Endothelial cell of umbilical vein (primary cell): ENCODE data around the gene C1QTNF8. TPM values are rescaled to one million over a fixed set of nuclear protein-coding genes. Genes with fewer than 3 reads are reported as not detected.

ENCODE experiments used
- BruUV-seq: library from RNA; stranded (reverse); fragments of 400-500 nt; replicated peaks from 2 replicates; lab custom pipeline; 2021; lab: Mats Ljungman, UMichigan
- CTCF ChIA-PET: fragments of 300-600, 350-600 bp; sonication (Branson Sonifier 250); formaldehyde crosslinking; loops from one replicate; lab custom pipeline; 2021; ENCODE audit warnings: antibody characterized with exemption, inconsistent platforms; lab: Charles Lee
- POLR2A ChIA-PET: fragments of 300-600, 350-600 bp; sonication (Branson Sonifier 250); formaldehyde crosslinking; loops from one replicate; lab custom pipeline; 2021; ENCODE audit warnings: antibody characterized with exemption, inconsistent platforms; lab: Charles Lee
- DNase-seq: peaks from one replicate; pipeline ENCODE4 v3.0.0-alpha.2; 2011; ENCODE audit warnings: low read depth, low spot score
- FAIRE-seq: peaks from 2 replicates; lab custom pipeline; 2011; peaks lifted over from hg19 to GRCh38; lab: Jason Lieb, UNC
- H2AFZ ChIP-seq: 2 replicates; pipeline ENCODE4 v1.6.0; 2012; ENCODE audit warnings: low read depth, low read length, control low read depth, inconsistent platforms
- H3K27ac ChIP-seq: 2 replicates; pipeline ENCODE4 v1.5.1; 2011; ENCODE audit warnings: low read depth, mild to moderate bottlenecking, control low read depth, low read length, moderate library complexity; ENCODE audit not compliant: insufficient read depth
- H3K27me3 ChIP-seq, 2 experiments: 2 replicates each; pipeline versions ENCODE4 v1.6.0 to v1.6.1; 2011; ENCODE audit warnings: low read length in 2 of 2, mixed read lengths in 1 of 2; ENCODE audit not compliant: control insufficient read depth in 2 of 2, insufficient read depth in 2 of 2
- H3K36me3 ChIP-seq, 2 experiments: 2 replicates in 1 of 2; 3 replicates in 1 of 2; pipeline ENCODE4 v1.5.1; 2011; ENCODE audit warnings: low read length in 2 of 2, mild to moderate bottlenecking in 1 of 2, moderate library complexity in 1 of 2; ENCODE audit not compliant: control insufficient read depth in 2 of 2, insufficient read depth in 2 of 2; ENCODE audit errors: extremely low read depth in 1 of 2
- H3K4me1 ChIP-seq: 3 replicates; pipeline ENCODE4 v1.5.1; 2011; ENCODE audit warnings: mild to moderate bottlenecking, low read length; ENCODE audit not compliant: control insufficient read depth, insufficient read depth; ENCODE audit errors: extremely low read depth
- H3K4me2 ChIP-seq: 2 replicates; pipeline ENCODE4 v1.6.1; 2011; ENCODE audit warnings: low read length, control low read depth, mixed read lengths; ENCODE audit not compliant: insufficient read depth
- H3K4me3 ChIP-seq, 3 experiments: fragments of 200-600 bp in 1 of 3; sonication (generic), shearing (Covaris generic) in 1 of 3; replicated peaks in 1 of 3; 2 replicates each; pipeline ENCODE4 v1.5.1; 2011 to 2016; ENCODE audit warnings: control low read depth in 3 of 3, low read length in 3 of 3, mild to moderate bottlenecking in 2 of 3, inconsistent platforms in 1 of 3, low read depth in 1 of 3, moderate library complexity in 1 of 3; ENCODE audit not compliant: insufficient read depth in 1 of 3
- H3K79me2 ChIP-seq: 2 replicates; pipeline ENCODE4 v1.6.0; 2012; ENCODE audit warnings: low read length, inconsistent platforms; ENCODE audit not compliant: control insufficient read depth, insufficient read depth
- H3K9ac ChIP-seq: replicated peaks from 2 replicates; pipeline ENCODE3; 2011; ENCODE audit warnings: low read length, control low read depth; ENCODE audit not compliant: insufficient read depth; ENCODE audit errors: extremely low read depth
- H3K9me1 ChIP-seq: replicated peaks from 3 replicates; pipeline ENCODE4 v1.6.0; 2011; ENCODE audit warnings: mild to moderate bottlenecking, low read length; ENCODE audit not compliant: control insufficient read depth, insufficient read depth; ENCODE audit errors: extremely low read depth
- H3K9me3 ChIP-seq: replicated peaks from 2 replicates; pipeline ENCODE4 v1.5.1; 2012; ENCODE audit warnings: low read length, inconsistent platforms; ENCODE audit not compliant: control insufficient read depth, insufficient read depth
- H4K20me1 ChIP-seq: replicated peaks from 2 replicates; pipeline ENCODE3; 2011; ENCODE audit warnings: mild to moderate bottlenecking, low read length; ENCODE audit not compliant: control insufficient read depth, insufficient read depth; ENCODE audit errors: extremely low read depth
- EZH2 ChIP-seq: IDR thresholded peaks from 2 replicates; pipeline ENCODE4 v1.6.1; 2012; ENCODE audit warnings: borderline replicate concordance, low read depth, mild to moderate bottlenecking, moderate library complexity, low read length, inconsistent platforms; ENCODE audit not compliant: severe bottlenecking
- FOS ChIP-seq: IDR thresholded peaks from 2 replicates; pipeline ENCODE4 v1.6.1; 2011; ENCODE audit warnings: mild to moderate bottlenecking, low read length, moderate library complexity, borderline replicate concordance; ENCODE audit not compliant: insufficient read depth
- GATA2 ChIP-seq: IDR thresholded peaks from 2 replicates; pipeline ENCODE4 v1.7.0; 2011; ENCODE audit warnings: low read depth, mild to moderate bottlenecking, moderate library complexity, mixed read lengths, low read length; ENCODE audit not compliant: insufficient read length, insufficient read depth
- JUN ChIP-seq: IDR thresholded peaks from 2 replicates; pipeline ENCODE4 v1.6.1; 2011; ENCODE audit warnings: borderline replicate concordance, low read depth; ENCODE audit not compliant: insufficient read length, insufficient read depth
- MYC ChIP-seq: IDR thresholded peaks from one replicate; pipeline ENCODE4 v1.6.1; 2011; ENCODE audit warnings: mild to moderate bottlenecking, low read depth, low read length
- POLR2A ChIP-seq: IDR thresholded peaks from 2 replicates; pipeline ENCODE4 v1.6.1; 2012; ENCODE audit warnings: low read depth, mild to moderate bottlenecking, control low read depth, low read length
- POLR2AphosphoS5 ChIP-seq: IDR thresholded peaks from 2 replicates; pipeline ENCODE4 v1.6.1; 2012; ENCODE audit warnings: low read depth, mild to moderate bottlenecking, control low read depth, low read length, moderate library complexity; ENCODE audit not compliant: insufficient read depth
- dilution Hi-C: fragments of 300-500 bp; cut with MboI; formaldehyde crosslinking; loops from one replicate; pipeline ENCODE4 v1.15.0; 2019; ENCODE audit warnings: low sequenced_read_pairs; ENCODE audit not compliant: extremely low pct_ligation_motif_present
- intact Hi-C: fragments of 100-400 bp; cut with micrococcal nuclease; formaldehyde crosslinking; loops from one replicate; pipeline ENCODE4 v1.10.0; 2022
- polyA plus RNA-seq, 4 experiments: library from polyadenylated mRNA; depleted of rRNA in 3 of 4; stranded (reverse) in 3 of 4; unstranded in 1 of 4; fragments of >200 nt; gene quantifications; 2 replicates each; pipeline versions ENCODE4 v1.2.1 to v1.2.3, GENCODE V29; 2011 to 2012; ENCODE audit warnings: missing spikeins in 1 of 4
- total RNA-seq: library from RNA; stranded (reverse); gene quantifications from 2 replicates; pipeline ENCODE4 v1.2.3, GENCODE V29; 2021
- TF ChIP-seq, protein P1 (sequence below): IDR thresholded peaks from 2 replicates; pipeline ENCODE4 v1.6.1; 2011; ENCODE audit not compliant: insufficient read depth, insufficient read length
- TF ChIP-seq, protein P2 (sequence below), 2 donors: IDR thresholded peaks; 1 replicate in 1 of 2; 2 replicates in 1 of 2; pipeline ENCODE4 v1.5.1; 2011; ENCODE audit warnings: low read length in 2 of 2, mild to moderate bottlenecking in 2 of 2, moderate library complexity in 2 of 2, control low read depth in 1 of 2, inconsistent platforms in 1 of 2, low read depth in 1 of 2; ENCODE audit not compliant: insufficient read depth in 1 of 2; ENCODE audit errors: extremely low read depth in 1 of 2

The C1QTNF8 gene
- total and polyA plus RNA-seq, 2 donors (not counting 3 experiments of a cell fraction or from before 2014, with no cell fraction given): not detected

DNA sequence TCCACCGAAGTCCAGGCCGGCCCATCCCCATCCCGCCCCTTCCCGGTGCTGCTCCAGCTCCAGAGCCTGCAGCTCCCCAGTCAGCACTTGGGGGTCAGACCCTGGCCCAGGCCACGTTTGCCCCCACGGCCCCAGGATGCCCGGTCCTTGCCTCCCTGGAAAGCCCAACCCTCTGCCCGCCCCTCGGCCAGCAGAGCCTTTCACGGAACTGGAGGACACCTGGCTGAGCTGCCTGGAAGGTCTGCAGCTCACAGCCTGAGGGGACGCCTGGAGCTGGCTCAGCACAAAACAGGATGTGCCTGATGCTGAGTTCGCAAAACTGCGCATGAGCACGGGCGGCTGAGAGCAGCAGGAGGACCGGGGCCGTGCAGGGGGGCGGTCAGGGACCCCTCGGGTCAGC, 53.2 kb downstream of the C1QTNF8 start:
- no peaks in the 10 kb centered on the region for H3K36me3 ChIP-seq
- POLR2A ChIA-PET: no interaction called here
- H4K20me1 ChIP-seq: no peaks in the 10 kb centered on the region
- dilution Hi-C loops (no loop called here), intact Hi-C loops (no loop called here)
- no peak overlapping the region for H3K27ac ChIP-seq
- no peaks in the 10 kb centered on the region for H3K27me3 ChIP-seq
- H3K4me1 ChIP-seq: no peaks in the 10 kb centered on the region
- BruUV-seq: no TSS peak
- no peak for DNase-seq
- no peaks in the 10 kb centered on the region for H3K9me3 ChIP-seq
- H3K4me2 ChIP-seq: no peak overlapping the region
- no peak overlapping the region for H3K4me3 ChIP-seq
- H2AFZ ChIP-seq: no peak overlapping the region
- H3K9ac ChIP-seq: no peak overlapping the region
- no peak for FAIRE-seq
- H3K79me2 ChIP-seq: no peaks in the 10 kb centered on the region
- no peak for TF ChIP-seq EZH2
- no peak for TF ChIP-seq MYC
- TF ChIP-seq FOS: no peak
- no peak for TF ChIP-seq POLR2AphosphoS5
- TF ChIP-seq POLR2A: no peak
- TF ChIP-seq, protein P1, sequence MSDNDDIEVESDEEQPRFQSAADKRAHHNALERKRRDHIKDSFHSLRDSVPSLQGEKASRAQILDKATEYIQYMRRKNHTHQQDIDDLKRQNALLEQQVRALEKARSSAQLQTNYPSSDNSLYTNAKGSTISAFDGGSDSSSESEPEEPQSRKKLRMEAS: no peak
- no peak for TF ChIP-seq GATA2
- TF ChIP-seq, protein P2, sequence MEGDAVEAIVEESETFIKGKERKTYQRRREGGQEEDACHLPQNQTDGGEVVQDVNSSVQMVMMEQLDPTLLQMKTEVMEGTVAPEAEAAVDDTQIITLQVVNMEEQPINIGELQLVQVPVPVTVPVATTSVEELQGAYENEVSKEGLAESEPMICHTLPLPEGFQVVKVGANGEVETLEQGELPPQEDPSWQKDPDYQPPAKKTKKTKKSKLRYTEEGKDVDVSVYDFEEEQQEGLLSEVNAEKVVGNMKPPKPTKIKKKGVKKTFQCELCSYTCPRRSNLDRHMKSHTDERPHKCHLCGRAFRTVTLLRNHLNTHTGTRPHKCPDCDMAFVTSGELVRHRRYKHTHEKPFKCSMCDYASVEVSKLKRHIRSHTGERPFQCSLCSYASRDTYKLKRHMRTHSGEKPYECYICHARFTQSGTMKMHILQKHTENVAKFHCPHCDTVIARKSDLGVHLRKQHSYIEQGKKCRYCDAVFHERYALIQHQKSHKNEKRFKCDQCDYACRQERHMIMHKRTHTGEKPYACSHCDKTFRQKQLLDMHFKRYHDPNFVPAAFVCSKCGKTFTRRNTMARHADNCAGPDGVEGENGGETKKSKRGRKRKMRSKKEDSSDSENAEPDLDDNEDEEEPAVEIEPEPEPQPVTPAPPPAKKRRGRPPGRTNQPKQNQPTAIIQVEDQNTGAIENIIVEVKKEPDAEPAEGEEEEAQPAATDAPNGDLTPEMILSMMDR (IDR thresholded peaks at IDR 0.05; ENCODE audit: extremely low read depth in 1 of 2, insufficient read depth in 1 of 2, low read depth in 1 of 2, low read length in 2 of 2): no peak
- TF ChIP-seq JUN: no peak
- no peaks in the 10 kb centered on the region for H3K9me1 ChIP-seq
- CTCF ChIA-PET: interaction anchor here (2.4 kb wide), 1 partner anchor 14 kb away, joined by 15 read pairs; no protein-coding TSS in a partner anchor
